ENCODE data around the gene EIF4A2.
"Not testable (repeated sequence)": the region's sequence is repeated elsewhere in the genome, so short reads cannot be mapped to it uniquely, and the experiment has no call there.

Gene EIF4A2

DNA sequence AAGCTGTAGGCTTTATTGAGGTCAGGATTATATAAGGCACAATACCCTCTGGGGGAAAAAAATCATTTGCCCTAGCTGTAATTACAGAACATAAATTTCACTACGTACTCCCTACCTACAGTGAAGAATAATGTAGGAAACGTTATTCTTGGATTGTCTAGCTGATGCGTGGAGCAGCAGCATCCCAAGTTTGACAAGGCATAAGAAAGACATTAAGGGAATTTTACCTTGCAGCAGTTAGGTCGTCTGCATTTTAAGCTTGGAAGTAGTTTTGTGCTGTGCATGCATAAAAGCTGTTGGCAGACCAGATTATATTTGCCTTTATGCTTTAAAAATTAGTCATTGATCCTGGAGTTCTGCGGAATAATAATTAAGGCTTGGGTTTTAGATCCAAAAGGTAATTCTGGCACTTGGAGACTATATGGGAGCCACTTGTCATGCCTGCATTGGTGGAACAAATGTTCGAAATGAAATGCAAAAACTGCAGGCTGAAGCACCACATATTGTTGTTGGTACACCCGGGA is 2.2 kb downstream of the EIF4A2 start:
- DNase-seq = no peak

DNA sequence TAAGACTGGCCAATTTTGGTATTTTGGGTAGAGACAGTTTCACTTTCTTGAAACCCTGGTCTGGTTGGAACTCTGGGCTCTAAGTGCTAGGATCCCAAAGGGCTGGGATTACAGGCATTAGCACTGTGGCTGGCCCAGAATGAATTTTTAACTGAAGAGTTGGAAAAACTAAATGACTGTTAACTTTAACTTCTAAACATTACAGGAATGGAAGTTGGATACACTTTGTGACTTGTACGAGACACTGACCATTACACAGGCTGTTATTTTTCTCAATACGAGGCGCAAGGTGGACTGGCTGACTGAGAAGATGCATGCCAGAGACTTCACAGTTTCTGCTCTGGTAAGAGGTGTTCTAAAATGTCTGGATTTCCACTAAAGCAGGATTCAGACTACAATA is 3.5 kb downstream of the EIF4A2 start:
- DNase-seq = no peak

GRCh38 chr3:186787642-186788481 is 4.5 kb downstream of the EIF4A2 start:
- DNase-seq = no peak

DNA sequence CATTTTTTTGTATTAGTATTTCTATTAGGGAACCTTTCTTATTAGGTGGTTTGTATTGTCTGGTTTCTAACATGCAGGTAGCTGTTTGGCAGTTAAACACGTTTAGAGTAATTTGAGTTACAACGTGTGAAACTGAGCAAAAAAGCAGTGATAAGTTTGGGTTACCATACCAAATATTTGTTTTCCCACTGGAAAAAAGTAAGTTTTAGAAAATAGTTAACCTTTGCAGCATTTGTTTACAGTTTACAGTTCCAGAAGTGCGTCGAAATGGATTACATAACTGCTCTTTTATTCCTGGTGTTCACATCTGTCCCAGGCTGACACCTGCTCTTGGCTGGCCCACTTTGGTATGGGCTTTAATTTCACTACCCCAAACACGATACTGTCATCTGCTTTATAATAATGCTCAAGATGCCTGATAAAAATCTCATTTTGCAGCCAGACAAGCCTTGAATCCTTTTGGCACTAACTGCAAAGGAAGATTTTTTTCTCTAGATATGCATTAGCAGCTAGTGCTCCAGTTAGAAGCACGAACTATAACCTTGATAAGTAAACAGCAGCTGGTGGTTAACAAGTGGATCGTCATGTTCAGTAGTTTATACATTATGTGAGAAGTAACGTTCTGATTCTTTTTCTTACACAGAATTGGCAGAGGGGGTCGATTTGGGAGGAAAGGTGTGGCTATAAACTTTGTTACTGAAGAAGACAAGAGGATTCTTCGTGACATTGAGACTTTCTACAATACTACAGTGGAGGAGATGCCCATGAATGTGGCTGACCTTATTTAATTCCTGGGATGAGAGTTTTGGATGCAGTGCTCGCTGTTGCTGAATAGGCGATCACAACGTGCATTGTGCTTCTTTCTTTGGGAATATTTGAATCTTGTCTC is 5.3 kb downstream of the EIF4A2 start:
- no peak for DNase-seq

- DNase-seq = peak; percentile 4
Measured at GRCh38 chr3:186789554-186790260, 6.3 kb downstream of the EIF4A2 start.

- DNase-seq = peak; percentile 37
Measured at GRCh38 chr3:186790261-186790981, 7.0 kb downstream of the EIF4A2 start.

- DNase-seq = no peak
Measured at GRCh38 chr3:186798239-186798874, 15.0 kb downstream of the EIF4A2 start.

GRCh38 chr3:186800285-186800684 is 16.9 kb downstream of the EIF4A2 start:
- DNase-seq = no peak

- DNase-seq = no peak
Measured at GRCh38 chr3:186802701-186803100, 19.3 kb downstream of the EIF4A2 start.

- DNase-seq = not testable (repeated sequence)
Measured at GRCh38 chr3:186803447-186803846, 20.1 kb downstream of the EIF4A2 start.

GRCh38 chr3:186806089-186807055 is 23.0 kb downstream of the EIF4A2 start, which contains the start of gene RFC4:
Gene RFC4, minus strand, starts transcription at chr3:186806482. Its CDS starts 1,769 bp downstream, at chr3:186804713.
- DNase-seq = peak; percentile 73

- DNase-seq = no peak
Measured at GRCh38 chr3:186807231-186807630, 23.9 kb downstream of the EIF4A2 start.

DNA sequence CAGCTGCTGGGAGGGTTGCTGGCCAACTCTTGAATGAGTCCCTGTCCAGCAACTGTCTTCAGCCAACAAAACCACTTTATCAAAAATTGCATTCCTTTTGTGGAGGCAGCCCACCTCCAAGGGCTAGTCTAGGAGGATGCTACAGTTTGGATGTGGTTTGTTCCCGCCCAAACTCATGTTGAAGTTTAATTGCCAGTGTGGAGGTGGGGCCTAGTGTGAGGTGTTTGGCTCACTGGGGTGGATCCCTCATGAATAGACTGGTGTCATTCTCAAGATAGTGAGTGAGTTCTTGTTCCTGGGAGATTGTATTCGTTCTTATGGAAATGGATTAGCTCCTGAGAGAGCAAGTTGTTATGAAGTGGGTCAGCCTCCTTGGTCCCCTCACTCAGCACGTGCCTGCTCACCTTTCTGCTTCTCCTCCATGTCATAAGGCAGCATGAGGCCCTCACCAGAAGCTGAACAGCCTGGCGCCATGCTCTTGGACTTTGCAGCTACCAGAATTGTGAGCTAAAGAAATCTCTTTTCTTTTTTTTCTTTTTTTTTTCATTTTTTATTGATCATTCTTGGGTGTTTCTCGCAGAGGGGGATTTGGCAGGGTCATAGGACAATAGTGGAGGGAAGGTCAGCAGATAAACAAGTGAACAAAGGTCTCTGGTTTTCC is 27.1 kb downstream of the EIF4A2 start:
- DNase-seq = no peak

- not testable (repeated sequence) for DNase-seq
Measured at GRCh38 chr3:186811313-186811712, 27.9 kb downstream of the EIF4A2 start.

DNA sequence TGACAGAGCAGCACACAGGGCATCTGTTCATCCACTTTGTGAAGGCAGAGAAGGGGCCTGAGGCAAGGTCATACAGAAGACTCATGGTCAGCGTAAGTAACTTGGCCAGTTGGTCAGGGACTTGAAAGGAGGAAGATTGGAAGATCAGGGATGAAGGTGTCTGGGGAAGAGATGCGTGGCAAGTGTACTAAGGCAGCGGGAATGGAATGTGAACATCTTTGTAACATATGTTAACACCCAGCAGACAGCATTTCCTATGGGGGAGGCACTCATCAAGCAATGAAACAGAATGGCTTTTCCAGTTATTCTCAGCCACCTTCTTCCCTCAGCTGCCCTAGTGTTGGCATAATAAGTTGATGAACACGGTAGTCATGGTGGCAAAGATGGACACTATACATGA is 30.7 kb downstream of the EIF4A2 start:
- no peak for DNase-seq

DNA sequence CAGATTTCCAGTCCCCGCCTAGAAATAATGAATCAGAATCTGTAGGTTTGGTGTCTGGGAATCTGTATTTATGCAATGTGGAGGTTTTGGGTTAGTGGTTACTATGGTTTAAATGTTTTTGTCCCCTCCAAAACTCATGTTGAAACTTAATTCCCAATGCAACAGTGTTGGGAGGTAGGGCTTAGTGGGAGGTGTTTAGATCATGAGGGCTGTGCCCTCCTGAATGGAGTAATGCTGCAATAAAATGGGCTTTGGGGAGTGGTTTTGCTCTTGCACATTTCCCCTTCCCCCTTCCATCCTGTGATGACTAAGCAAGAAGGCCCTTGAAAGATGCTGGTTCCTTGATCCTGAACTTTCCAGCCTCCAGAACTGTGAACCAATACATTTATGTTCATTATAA is 32.1 kb downstream of the EIF4A2 start:
- DNase-seq = peak; percentile 81

GRCh38 chr3:186818516-186818915 is 35.1 kb downstream of the EIF4A2 start:
- no peak for DNase-seq

DNA sequence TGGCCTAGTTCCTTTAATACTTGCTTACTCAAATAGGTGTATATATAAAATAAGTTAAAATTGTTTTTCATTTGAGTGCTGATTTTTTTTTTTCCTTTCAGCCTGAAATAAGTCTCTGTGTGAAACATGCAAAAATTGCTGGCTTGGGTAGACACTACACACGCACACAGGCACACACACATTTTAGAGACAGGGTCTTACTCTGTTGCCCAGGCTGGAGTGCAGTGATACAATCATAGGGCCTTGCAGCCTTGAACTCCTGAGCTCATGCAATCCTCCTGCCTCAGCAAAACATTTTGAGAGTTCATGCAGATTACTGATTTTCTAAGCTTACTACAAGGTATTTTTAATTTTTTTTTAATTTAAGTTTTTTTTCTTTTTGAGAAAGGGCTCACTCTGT is 35.6 kb downstream of the EIF4A2 start:
- DNase-seq = no peak
